GM19397 (cell line): ENCODE results near the gene PCNX3.

Experiments used
- ATAC-seq: cut with Tn5 transposase; IDR thresholded peaks from one replicate; pipeline ENCODE4 v1.9.1; 2021; ENCODE audit warnings: mild to moderate bottlenecking, moderate library complexity; ENCODE audit not compliant: unreplicated experiment

Gene PCNX3

GRCh38 chr11:65618763-65619162 is 3.2 kb downstream of the PCNX3 start:
- ATAC-seq = no peak

GRCh38 chr11:65619281-65619928 is 3.8 kb downstream of the PCNX3 start:
- ATAC-seq = no peak

DNA sequence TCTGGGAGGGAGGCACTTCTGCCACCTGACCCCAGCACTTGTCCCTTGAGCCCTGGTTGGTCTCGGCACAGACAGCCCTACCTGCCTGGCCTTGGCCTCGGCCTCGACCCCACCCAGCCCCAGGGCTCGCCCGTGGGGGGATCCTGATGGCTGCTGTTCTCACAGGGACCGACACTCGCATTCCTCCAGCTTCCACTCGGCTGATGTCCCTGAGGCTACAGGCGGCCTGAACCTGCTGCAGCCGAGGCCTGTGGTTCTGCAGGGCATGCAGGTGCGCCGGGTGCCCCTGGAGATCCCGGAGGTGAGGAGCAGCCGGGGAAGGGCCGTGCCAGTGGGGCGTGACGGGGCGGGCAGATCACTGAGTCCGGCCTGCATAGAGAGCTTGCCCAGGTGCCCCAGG is 5.1 kb downstream of the PCNX3 start:
- no peak for ATAC-seq

DNA sequence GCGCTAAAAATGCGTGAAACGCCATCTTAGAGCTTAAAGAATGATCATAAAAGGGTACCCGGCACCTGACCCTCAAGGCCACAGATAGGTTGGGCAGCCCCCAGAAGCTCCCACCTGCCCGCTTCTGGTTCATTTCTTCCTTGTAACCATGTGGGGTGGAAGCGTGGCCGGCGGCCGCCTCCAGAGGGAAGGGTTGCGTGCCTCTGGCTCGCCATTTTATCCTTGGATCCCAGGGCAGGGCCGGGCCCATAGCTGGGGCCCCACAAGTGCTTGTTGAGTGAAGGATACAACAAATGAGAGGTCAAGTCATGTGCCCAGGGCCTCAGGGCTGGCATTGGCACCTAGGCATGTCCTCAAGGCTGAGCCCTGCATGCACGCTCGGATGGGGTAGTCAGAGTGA is 5.9 kb downstream of the PCNX3 start:
- no peak for ATAC-seq

DNA sequence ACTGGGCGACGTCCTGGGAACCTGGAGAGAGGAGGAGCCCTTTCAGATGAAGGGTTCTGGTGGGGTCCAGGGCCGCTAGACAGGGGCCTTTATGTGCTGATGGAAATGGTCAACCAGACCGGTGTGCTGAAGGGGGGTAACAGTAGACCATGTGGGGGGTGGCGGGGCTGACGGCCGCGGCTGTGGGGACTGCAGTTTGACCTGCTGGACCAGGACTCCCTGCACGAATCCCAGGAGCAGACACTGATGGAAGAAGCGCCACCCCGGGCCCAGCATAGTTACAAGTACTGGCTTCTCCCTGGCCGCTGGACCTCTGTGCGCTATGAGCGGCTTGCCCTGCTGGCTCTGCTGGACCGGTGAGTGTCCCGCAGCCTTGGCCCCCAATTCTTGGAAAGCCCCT is 6.4 kb downstream of the PCNX3 start:
- ATAC-seq = no peak

DNA sequence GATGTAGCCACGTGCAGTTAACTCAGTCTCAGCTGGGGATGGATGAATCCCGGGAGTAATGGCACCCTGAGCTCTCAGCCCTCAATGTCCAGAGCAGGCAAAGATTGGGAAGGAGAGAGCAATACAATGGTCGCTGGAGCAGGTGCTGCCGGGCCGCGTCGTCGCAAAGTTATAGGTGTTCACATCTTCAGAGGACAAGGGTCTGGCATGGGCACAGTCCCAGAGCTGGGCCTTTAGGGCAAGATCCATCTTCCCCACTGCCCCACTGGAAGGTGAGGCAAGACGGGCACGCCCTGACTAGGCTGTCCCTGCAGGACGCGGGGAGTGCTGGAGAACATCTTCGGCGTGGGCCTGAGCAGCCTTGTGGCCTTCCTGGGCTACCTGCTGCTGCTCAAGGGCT is 7.6 kb downstream of the PCNX3 start:
- no peak for ATAC-seq

DNA sequence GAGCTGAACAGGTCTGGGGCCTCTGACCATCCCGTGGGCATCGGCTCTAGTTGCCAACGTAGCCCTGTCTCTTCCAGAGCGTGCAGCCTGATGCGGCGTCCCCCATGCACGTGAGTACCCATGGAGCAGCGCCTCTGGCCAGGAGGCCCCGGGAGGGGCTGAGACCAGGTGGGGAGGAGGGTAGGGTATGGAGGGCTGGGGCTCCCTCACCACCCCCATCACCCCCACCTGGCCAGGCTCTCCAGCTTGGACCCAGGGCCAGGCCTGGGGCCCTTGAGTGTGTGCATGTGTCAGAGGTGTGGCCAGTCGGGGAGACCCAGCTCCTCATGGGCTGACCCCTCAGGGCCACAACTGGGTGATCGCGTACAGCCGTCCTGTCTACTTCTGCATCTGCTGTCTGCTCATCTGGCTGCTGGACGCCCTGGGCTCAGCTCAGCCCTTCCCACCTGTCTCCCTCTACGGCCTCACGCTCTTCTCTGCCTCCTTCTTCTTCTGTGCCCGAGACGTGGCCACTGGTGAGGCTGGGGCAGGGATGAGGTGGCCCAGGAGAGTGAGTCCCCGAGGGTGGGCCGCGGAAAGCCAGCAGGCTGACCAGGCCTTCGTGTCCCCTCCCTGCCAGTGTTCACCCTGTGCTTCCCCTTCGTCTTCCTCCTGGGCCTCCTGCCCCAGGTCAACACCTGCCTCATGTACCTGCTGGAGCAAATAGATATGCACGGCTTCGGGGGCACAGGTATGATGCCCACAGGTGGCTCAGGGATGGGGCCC is 8.5 kb downstream of the PCNX3 start:
- no peak for ATAC-seq

GRCh38 chr11:65624931-65625627 is 9.5 kb downstream of the PCNX3 start:
- no peak for ATAC-seq

DNA sequence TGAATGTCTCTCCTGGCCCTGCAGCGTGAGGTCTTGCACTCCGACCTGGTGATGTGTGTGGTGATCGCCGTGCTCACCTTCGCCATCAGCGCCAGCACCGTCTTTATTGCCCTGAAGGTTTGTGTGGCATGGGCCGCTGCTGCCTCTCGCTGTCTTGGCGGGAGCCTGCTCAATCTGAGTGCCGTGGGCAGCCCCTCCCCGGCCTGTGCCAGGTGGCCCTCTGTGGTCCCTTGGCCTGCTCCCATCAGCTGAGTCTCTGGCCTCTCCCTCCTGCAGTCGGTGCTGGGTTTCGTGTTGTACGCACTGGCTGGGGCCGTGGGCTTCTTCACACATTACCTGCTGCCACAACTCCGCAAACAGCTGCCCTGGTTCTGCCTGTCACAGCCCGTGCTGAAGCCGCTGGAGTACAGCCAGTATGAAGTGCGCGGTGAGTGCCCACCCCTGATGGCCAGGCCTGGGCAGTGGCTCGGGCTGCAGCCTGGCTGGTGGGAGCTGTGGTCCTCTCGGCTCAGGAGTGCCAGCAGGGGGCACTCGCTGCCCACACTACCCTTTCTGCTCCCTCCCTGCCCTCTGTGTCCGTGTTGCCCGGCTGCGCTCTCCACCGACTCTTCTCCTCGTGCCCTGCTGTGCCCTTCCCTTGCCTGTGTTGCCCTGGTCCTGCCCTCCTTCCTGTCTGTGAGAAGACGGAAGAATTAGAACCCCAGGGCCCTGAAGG is 10.2 kb downstream of the PCNX3 start:
- no peak for ATAC-seq

- no peak for ATAC-seq
These were observed 11.6 kb downstream of the PCNX3 start for GRCh38 chr11:65627202-65627601.

- ATAC-seq = no peak
These were observed 14.0 kb downstream of the PCNX3 start for GRCh38 chr11:65629579-65629978.

DNA sequence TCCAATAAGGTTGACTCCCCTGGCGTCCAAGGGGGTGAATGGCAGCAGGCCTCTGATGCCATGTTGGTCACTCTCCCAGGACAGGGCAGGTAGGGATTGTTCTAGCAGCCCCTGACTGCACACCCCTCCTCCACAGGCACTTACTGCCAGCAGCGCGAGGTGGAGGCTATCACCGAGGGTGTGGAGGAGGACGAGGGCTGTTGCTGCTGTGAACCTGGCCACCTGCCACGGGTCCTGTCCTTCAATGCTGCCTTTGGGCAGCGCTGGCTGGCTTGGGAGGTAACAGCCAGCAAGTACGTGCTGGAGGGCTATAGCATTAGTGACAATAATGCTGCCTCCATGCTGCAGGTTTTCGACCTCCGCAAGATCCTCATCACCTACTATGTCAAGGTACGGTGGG is 14.6 kb downstream of the PCNX3 start:
- no peak for ATAC-seq

- ATAC-seq = no peak
These were observed 18.0 kb downstream of the PCNX3 start for GRCh38 chr11:65633390-65634108.

DNA sequence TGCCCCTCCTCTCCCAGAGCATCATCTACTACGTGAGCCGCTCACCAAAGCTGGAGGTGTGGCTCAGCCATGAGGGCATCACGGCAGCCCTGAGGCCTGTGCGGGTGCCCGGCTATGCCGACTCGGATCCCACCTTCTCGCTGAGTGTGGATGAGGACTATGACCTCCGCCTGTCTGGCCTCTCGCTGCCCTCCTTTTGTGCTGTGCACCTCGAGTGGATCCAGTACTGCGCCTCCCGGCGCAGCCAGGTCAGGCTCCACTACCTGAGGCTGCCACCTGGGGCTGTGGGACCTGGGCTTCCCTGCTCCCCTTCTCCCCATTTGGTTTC is 18.5 kb downstream of the PCNX3 start:
- no peak for ATAC-seq

DNA sequence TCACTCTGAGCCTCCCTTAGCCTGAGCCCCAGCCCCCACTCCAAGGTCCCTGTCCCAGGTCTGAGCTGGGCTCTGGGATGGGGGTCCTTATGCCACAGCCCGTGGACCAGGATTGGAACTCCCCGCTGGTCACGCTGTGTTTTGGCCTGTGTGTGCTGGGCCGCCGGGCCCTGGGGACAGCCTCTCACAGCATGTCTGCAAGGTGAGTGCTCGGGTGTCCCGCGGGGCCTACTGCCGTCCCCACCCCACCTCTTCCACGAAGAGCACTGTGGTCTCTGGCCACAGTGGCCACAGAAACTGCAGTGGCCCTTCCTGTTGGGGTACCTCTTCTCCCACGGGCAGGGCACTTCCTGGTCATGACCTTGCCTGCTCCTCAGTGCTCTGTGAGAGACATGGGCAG is 18.9 kb downstream of the PCNX3 start:
- ATAC-seq = no peak

GRCh38 chr11:65634905-65635731 is 19.5 kb downstream of the PCNX3 start:
- no peak for ATAC-seq

DNA sequence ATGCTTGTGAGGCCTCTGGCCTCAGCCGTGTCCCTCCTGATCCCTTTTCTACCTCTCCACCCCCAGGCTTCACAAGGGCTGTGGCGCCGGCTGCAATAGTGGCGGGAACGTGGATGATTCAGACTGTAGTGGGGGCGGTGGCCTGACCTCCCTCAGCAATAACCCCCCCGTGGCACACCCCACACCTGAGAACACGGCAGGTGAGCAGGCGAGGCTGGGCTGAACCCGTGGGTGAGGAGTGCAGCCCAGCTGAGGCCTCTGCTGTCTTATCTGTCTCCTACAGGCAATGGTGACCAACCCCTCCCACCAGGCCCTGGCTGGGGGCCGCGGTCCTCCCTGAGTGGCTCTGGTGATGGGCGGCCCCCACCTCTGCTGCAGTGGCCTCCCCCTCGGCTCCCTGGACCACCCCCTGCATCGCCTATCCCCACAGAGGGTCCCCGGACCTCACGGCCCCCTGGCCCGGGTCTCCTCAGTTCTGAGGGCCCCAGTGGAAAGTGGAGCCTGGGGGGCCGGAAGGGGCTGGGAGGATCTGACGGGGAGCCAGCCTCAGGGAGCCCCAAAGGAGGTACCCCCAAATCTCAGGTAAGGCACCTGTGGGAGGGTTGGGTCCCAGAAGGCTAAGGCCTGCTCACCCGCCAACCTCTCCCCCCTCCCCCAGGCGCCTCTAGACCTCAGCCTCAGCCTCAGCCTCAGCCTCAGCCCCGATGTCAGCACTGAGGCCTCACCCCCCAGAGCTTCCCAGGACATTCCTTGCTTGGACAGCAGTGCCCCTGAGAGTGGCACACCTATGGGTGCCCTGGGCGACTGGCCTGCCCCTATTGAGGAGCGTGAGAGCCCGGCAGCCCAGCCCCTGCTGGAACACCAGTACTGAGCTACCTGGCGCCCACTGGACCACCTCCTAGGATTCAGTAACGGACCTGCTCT is 20.8 kb downstream of the PCNX3 start:
- no peak for ATAC-seq

DNA sequence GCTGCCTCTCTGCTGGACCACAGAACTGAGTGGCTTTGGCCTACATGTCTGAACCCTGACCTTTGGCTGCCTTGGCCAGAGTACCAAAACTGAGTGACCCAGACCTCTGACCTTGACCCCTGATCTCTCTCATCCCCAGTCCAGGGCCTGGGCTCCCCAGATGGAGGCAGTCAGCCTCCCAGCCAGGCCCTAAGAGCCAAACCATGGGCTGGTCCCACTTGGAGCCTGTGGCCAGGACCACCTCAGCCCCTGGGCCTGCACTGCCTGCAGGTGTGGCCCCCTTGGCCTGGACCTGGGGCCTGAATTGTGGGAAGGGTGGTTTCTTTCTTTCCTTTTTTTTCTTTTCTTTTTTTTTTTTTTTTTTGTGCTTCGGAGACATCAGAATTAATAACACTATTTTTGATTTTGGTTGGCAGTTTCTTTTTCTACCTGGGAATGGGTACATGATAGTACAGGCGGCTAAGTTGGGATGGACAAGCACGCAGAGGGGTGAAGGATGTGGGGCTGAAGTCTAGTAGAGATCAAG is 21.5 kb downstream of the PCNX3 start:
- no peak for ATAC-seq
